ENCODE results near the gene BMP2K.

BMP2K gene

GRCh38 chr4:78766026-78766425 is 10.1 kb upstream of the BMP2K start:
- CTCF ChIA-PET, result interaction anchor here (1.0 to 1.6 kb wide), 3 partner anchors 9 to 121 kb away, joined by 3 to 4 read pairs (median 3); no protein-coding TSS in a partner anchor
- POLR2A ChIA-PET, result no interaction called here
- no peak for TF ChIP-seq CTCF (IDR thresholded peaks at IDR 0.05; ENCODE audit: insufficient read depth, low read length, missing control alignments)

GRCh38 chr4:78766650-78767049 is 9.5 kb upstream of the BMP2K start:
- no peak overlapping the region for H3K4me3 ChIP-seq (ENCODE audit: low read depth, low read length)
- TF ChIP-seq CTCF (IDR thresholded peaks at IDR 0.05; ENCODE audit: insufficient read depth, low read length, missing control alignments), result no peak
- CTCF ChIA-PET, result interaction anchor here (1.0 to 1.6 kb wide), 2 partner anchors 8 to 13 kb away, joined by 3 to 4 read pairs; no protein-coding TSS in a partner anchor
- POLR2A ChIA-PET, result no interaction called here
- DNase-seq (ENCODE audit: low read depth, low spot score), result no peak

More at GRCh38 chr4:78766026-78766425, 10.1 kb upstream of the BMP2K start:
- no peak for DNase-seq (ENCODE audit: low read depth, low spot score)
- no peak overlapping the region for H3K4me3 ChIP-seq (ENCODE audit: low read depth, low read length)

- no peak overlapping the region for H3K4me3 ChIP-seq (ENCODE audit: low read depth, low read length)
- no peak for DNase-seq (ENCODE audit: low read depth, low spot score)
- POLR2A ChIA-PET, result no interaction called here
- CTCF ChIA-PET, result no interaction called here
- no peak for TF ChIP-seq CTCF (IDR thresholded peaks at IDR 0.05; ENCODE audit: insufficient read depth, low read length, missing control alignments)
These were observed 8.8 kb upstream of the BMP2K start for GRCh38 chr4:78767350-78767749.

GRCh38 chr4:78768452-78769180 is 7.5 kb upstream of the BMP2K start:
- ChIA-PET CTCF (interaction anchor here (0.7 to 1.2 kb wide), 2 partner anchors 124 to 156 kb away, joined by 3 read pairs; no protein-coding TSS in a partner anchor), POLR2A (no interaction called here)
- H3K4me3 ChIP-seq (ENCODE audit: low read depth, low read length), result no peak overlapping the region
- DNase-seq (ENCODE audit: low read depth, low spot score), result no peak
- no peak for TF ChIP-seq CTCF (IDR thresholded peaks at IDR 0.05; ENCODE audit: insufficient read depth, low read length, missing control alignments)

GRCh38 chr4:78770091-78770642 is 6.0 kb upstream of the BMP2K start:
- no peak for DNase-seq (ENCODE audit: low read depth, low spot score)
- ChIA-PET POLR2A (no interaction called here), CTCF (interaction anchor here (0.6 kb wide), 1 partner anchor 94 kb away, joined by 3 read pairs; no protein-coding TSS in a partner anchor)
- no peak overlapping the region for H3K4me3 ChIP-seq (ENCODE audit: low read depth, low read length)
- TF ChIP-seq CTCF (IDR thresholded peaks at IDR 0.05; ENCODE audit: insufficient read depth, low read length, missing control alignments), result no peak

- DNase-seq (ENCODE audit: low read depth, low spot score), result no peak
- ChIA-PET CTCF (no interaction called here), POLR2A (no interaction called here)
- TF ChIP-seq CTCF (IDR thresholded peaks at IDR 0.05; ENCODE audit: insufficient read depth, low read length, missing control alignments), result no peak
- H3K4me3 ChIP-seq (ENCODE audit: low read depth, low read length), result no peak overlapping the region
These were observed 3.5 kb upstream of the BMP2K start for GRCh38 chr4:78772526-78773091.

Data from AG04449 (cell line).